Peyer's patch (tissue), 4 donors: ENCODE data around the gene NFKBIE.

Experiments
- POLR2A ChIP-seq, 2 donors: fragments of 450-650 bp; IDR thresholded peaks; one replicate each; pipeline ENCODE4 v1.5.1; 2017; ENCODE audit warnings: antibody characterized with exemption in 2 of 2, mild to moderate bottlenecking in 2 of 2, moderate library complexity in 2 of 2
- TF ChIP-seq, protein P1 (sequence below), 6 experiments: fragments of 450-650 bp in 4 of 6; fragments of 200-600 bp in 2 of 6; sonication (generic) in 1 of 6; IDR thresholded peaks; one replicate each; pipeline ENCODE4 v1.5.1; 2017 to 2019; ENCODE audit warnings: antibody characterized with exemption in 6 of 6, mild to moderate bottlenecking in 3 of 6, moderate library complexity in 1 of 6

DNA sequence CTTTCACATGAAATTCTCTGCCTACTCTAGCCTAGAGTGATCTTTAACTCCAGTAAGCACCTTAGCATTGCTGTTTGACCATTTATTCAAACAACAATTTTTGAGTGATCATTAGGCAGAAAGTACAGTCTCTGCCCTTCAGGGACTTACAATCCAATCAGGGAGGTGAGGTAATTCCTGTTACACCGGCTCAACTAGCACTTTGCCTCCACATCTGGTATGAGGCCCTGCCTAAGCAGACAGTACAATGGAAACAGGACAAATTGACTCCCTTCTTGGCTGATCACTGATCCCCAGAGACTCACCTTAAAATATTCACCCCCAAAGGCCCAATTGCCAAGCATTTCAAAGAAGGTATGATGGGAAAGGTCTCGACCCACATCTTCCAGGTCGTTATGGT, 46.4 kb upstream of the NFKBIE start:
- TF ChIP-seq, protein P1, sequence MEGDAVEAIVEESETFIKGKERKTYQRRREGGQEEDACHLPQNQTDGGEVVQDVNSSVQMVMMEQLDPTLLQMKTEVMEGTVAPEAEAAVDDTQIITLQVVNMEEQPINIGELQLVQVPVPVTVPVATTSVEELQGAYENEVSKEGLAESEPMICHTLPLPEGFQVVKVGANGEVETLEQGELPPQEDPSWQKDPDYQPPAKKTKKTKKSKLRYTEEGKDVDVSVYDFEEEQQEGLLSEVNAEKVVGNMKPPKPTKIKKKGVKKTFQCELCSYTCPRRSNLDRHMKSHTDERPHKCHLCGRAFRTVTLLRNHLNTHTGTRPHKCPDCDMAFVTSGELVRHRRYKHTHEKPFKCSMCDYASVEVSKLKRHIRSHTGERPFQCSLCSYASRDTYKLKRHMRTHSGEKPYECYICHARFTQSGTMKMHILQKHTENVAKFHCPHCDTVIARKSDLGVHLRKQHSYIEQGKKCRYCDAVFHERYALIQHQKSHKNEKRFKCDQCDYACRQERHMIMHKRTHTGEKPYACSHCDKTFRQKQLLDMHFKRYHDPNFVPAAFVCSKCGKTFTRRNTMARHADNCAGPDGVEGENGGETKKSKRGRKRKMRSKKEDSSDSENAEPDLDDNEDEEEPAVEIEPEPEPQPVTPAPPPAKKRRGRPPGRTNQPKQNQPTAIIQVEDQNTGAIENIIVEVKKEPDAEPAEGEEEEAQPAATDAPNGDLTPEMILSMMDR (IDR thresholded peaks at IDR 0.05), result no peak
- no peak for TF ChIP-seq POLR2A (IDR thresholded peaks at IDR 0.05)
